Body of pancreas (tissue), 4 donors: ENCODE measurements around the gene PAPPA.

Source experiments
- POLR2A ChIP-seq, 3 donors: fragments of 450-650 bp; IDR thresholded peaks; one replicate each; pipeline ENCODE4 v1.6.1; 2016; ENCODE audit warnings: antibody characterized with exemption in 3 of 3, mild to moderate bottlenecking in 2 of 3
- TF ChIP-seq, protein P1 (sequence below), 7 experiments: fragments of 450-650 bp in 4 of 7; fragments of 200-600 bp in 3 of 7; sonication (generic) in 3 of 7; IDR thresholded peaks; one replicate each; pipeline ENCODE4 v1.5.1; 2016 to 2019; ENCODE audit warnings: antibody characterized with exemption in 7 of 7

DNA sequence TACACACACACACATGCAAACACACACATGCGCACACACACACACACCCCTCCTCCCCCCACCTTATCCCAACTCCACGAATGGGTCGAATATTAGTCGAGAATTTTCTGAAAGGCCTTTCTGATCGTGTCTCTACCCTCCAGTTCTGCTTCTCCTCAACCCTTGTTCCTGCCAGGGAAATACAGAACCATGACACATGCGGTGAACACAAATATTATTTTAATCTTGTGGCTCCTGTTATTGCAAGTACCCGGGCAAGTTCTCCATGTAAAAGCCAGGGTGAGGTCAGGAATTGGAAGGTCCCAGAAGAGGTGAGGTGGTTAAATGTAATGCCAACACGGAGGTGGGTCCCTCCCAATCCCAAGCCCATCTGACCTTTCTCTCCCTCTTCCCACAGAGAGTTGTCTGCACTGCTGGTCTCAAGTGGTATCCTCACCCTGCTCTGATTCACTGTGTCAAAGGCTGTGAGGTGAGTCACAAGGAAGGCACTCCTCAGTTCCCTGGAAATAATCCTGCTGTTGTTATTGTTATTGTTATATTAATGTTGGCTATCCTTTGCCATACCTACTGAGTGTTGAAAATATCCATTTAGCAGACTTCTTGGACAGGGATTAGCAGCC is 223.7 kb downstream of the PAPPA start:
- TF ChIP-seq, protein P1, sequence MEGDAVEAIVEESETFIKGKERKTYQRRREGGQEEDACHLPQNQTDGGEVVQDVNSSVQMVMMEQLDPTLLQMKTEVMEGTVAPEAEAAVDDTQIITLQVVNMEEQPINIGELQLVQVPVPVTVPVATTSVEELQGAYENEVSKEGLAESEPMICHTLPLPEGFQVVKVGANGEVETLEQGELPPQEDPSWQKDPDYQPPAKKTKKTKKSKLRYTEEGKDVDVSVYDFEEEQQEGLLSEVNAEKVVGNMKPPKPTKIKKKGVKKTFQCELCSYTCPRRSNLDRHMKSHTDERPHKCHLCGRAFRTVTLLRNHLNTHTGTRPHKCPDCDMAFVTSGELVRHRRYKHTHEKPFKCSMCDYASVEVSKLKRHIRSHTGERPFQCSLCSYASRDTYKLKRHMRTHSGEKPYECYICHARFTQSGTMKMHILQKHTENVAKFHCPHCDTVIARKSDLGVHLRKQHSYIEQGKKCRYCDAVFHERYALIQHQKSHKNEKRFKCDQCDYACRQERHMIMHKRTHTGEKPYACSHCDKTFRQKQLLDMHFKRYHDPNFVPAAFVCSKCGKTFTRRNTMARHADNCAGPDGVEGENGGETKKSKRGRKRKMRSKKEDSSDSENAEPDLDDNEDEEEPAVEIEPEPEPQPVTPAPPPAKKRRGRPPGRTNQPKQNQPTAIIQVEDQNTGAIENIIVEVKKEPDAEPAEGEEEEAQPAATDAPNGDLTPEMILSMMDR (IDR thresholded peaks at IDR 0.05), result no peak
- TF ChIP-seq POLR2A (IDR thresholded peaks at IDR 0.05), result no peak
